CD4-positive, alpha-beta T cell (primary cell): Measurements from ENCODE around the gene KIF5C. TPM values are rescaled to one million over a fixed set of nuclear protein-coding genes. Genes with fewer than 3 reads are reported as not detected.

Source experiments
- ATAC-seq: fragments of 200-7000 bp; cut with Tn5 transposase; one replicate; pipeline ENCODE4 v1.10.0; 2022; ENCODE audit warnings: mild to moderate bottlenecking; ENCODE audit not compliant: poor library complexity
- CTCF ChIA-PET: fragments of 350-600 bp; sonication (Branson Sonifier 250); formaldehyde crosslinking; loops from one replicate; lab custom pipeline; 2021; ENCODE audit warnings: antibody characterized with exemption, inconsistent platforms; lab: Charles Lee
- POLR2A ChIA-PET: fragments of 350-600 bp; sonication (Branson Sonifier 250); formaldehyde crosslinking; loops from one replicate; lab custom pipeline; 2021; ENCODE audit warnings: antibody characterized with exemption, inconsistent platforms; lab: Charles Lee
- DNase-seq, 14 experiments: peaks; one replicate each; pipeline ENCODE4 v3.0.0-alpha.2; 2013 to 2020; ENCODE audit warnings: mixed read lengths in 2 of 14
- H3K27ac ChIP-seq, 2 donors: one replicate each; pipeline versions ENCODE4 v1.5.1 to v1.7.0; 2013; ENCODE audit warnings: low read length in 2 of 2, low read depth in 1 of 2, mild to moderate bottlenecking in 1 of 2
- H3K27me3 ChIP-seq, 2 experiments: 1 replicate in 1 of 2; 2 replicates in 1 of 2; pipeline versions ENCODE4 v1.6.1 to v1.7.0; 2013; ENCODE audit warnings: low read length in 2 of 2, control low read depth in 1 of 2, mild to moderate bottlenecking in 1 of 2, moderate library complexity in 1 of 2; ENCODE audit not compliant: insufficient read depth in 2 of 2, control insufficient read depth in 1 of 2
- H3K36me3 ChIP-seq: one replicate; pipeline ENCODE4 v1.6.1; 2013; ENCODE audit warnings: low read length, control low read depth; ENCODE audit not compliant: insufficient read depth
- H3K4me1 ChIP-seq: one replicate; pipeline ENCODE4 v1.6.1; 2013; ENCODE audit warnings: low read length, control low read depth; ENCODE audit not compliant: insufficient read depth
- H3K4me3 ChIP-seq: one replicate; pipeline ENCODE4 v1.5.1; 2013; ENCODE audit warnings: mild to moderate bottlenecking, low read length, moderate library complexity
- H3K9me3 ChIP-seq, 2 experiments: 1 replicate in 1 of 2; 2 replicates in 1 of 2; pipeline versions ENCODE4 v1.6.1 to v1.7.0; 2013; ENCODE audit warnings: low read length in 2 of 2, mild to moderate bottlenecking in 2 of 2, control low read depth in 1 of 2, moderate library complexity in 1 of 2; ENCODE audit not compliant: control insufficient read depth in 1 of 2, insufficient read depth in 1 of 2
- H3K27ac Mint-ChIP-seq: one replicate; pipeline ENCODE4 v1.8.0; 2020; ENCODE audit warnings: mixed read lengths
- H3K27me3 Mint-ChIP-seq: one replicate; pipeline ENCODE4 v1.8.0; 2021; ENCODE audit warnings: mixed read lengths
- H3K36me3 Mint-ChIP-seq: one replicate; pipeline ENCODE4 v1.8.0; 2021; ENCODE audit warnings: low read depth, mixed read lengths
- H3K4me1 Mint-ChIP-seq: one replicate; pipeline ENCODE4 v1.8.0; 2021; ENCODE audit warnings: low read depth, mixed read lengths
- H3K4me3 Mint-ChIP-seq: one replicate; pipeline ENCODE4 v1.8.0; 2020; ENCODE audit warnings: mild to moderate bottlenecking, mixed read lengths
- H3K9me3 Mint-ChIP-seq: one replicate; pipeline ENCODE4 v1.8.0; 2020; ENCODE audit warnings: mixed read lengths
- CTCF ChIP-seq: fragments of 200-600 bp; IDR thresholded peaks from one replicate; pipeline ENCODE4 v1.8.0; 2022; ENCODE audit warnings: antibody characterized with exemption, mild to moderate bottlenecking
- intact Hi-C, 2 experiments: fragments of 100-400 bp; cut with DNase I in 1 of 2; cut with micrococcal nuclease in 1 of 2; formaldehyde crosslinking; loops; one replicate each; pipeline versions ENCODE4 v1.15.1 to v1.9.0; 2023 to 2025; cut with DNase I, micrococcal nuclease
- total RNA-seq, 174 experiments: library from RNA in 2 of 174; stranded (reverse) in 2 of 174; gene quantifications; one replicate each; pipeline ENCODE4 v1.2.3 and lab custom pipeline; 2021 to 2026

The KIF5C gene
- total RNA-seq, 2 experiments from 2014 or later = 7.3 to 8.1 TPM

GRCh38 chr2:149005471-149006077 lies 130.5 kb downstream of the KIF5C start:
- Histone ChIP-seq H3K9me3 (no peaks in the 10 kb centered on the region), H3K4me3 (no peak overlapping the region), H3K27ac (no peak overlapping the region), H3K36me3 (peaks cover 7% of the 10 kb centered on the region), H3K27me3 (no peaks in the 10 kb centered on the region), H3K4me1 (no peaks in the 10 kb centered on the region)
- H3K4me1 Mint-ChIP-seq = no peaks in the 10 kb centered on the region
- no peak for ATAC-seq
- POLR2A ChIA-PET = no interaction called here
- no peaks in the 10 kb centered on the region for H3K36me3 Mint-ChIP-seq
- no peak for TF ChIP-seq CTCF
- H3K9me3 Mint-ChIP-seq = no peaks in the 10 kb centered on the region
- no peak overlapping the region for H3K4me3 Mint-ChIP-seq
- CTCF ChIA-PET = no interaction called here
- no peak overlapping the region for H3K27ac Mint-ChIP-seq
- intact Hi-C loops = no loop called here
- no peak for DNase-seq
- no peaks in the 10 kb centered on the region for H3K27me3 Mint-ChIP-seq

GRCh38 chr2:149006883-149007543 lies 132.0 kb downstream of the KIF5C start:
- no peaks in the 10 kb centered on the region for H3K27me3 ChIP-seq
- ChIA-PET POLR2A (interaction anchor here (0.6 kb wide), 1 partner anchor 119 kb away, joined by 3 read pairs; no protein-coding TSS in a partner anchor), CTCF (no interaction called here)
- no peak for TF ChIP-seq CTCF
- peaks cover 15% of the 10 kb centered on the region for H3K36me3 ChIP-seq
- no peak overlapping the region for H3K27ac ChIP-seq
- H3K27ac Mint-ChIP-seq = no peak overlapping the region
- H3K9me3 ChIP-seq = no peaks in the 10 kb centered on the region
- H3K4me1 Mint-ChIP-seq = no peaks in the 10 kb centered on the region
- H3K9me3 Mint-ChIP-seq = no peaks in the 10 kb centered on the region
- no peaks in the 10 kb centered on the region for H3K36me3 Mint-ChIP-seq
- no peak overlapping the region for H3K4me3 ChIP-seq
- H3K4me1 ChIP-seq = no peaks in the 10 kb centered on the region
- H3K27me3 Mint-ChIP-seq = no peaks in the 10 kb centered on the region
- DNase-seq (no peak), ATAC-seq (no peak)
- intact Hi-C loops = no loop called here
- no peak overlapping the region for H3K4me3 Mint-ChIP-seq

- no peaks in the 10 kb centered on the region for H3K36me3 Mint-ChIP-seq
- ATAC-seq (no peak), DNase-seq (no peak)
- intact Hi-C loops = no loop called here
- Histone ChIP-seq H3K27ac (no peak overlapping the region), H3K27me3 (no peaks in the 10 kb centered on the region), H3K4me3 (no peak overlapping the region), H3K9me3 (no peaks in the 10 kb centered on the region), H3K4me1 (no peaks in the 10 kb centered on the region), H3K36me3 (peaks cover 17% of the 10 kb centered on the region)
- CTCF ChIA-PET = interaction anchor here (0.9 kb wide), 1 partner anchor 9 kb away, joined by 3 read pairs; no protein-coding TSS in a partner anchor
- TF ChIP-seq CTCF = no peak
- H3K4me1 Mint-ChIP-seq = no peaks in the 10 kb centered on the region
- H3K9me3 Mint-ChIP-seq = no peaks in the 10 kb centered on the region
- H3K27ac Mint-ChIP-seq = no peak overlapping the region
- H3K27me3 Mint-ChIP-seq = no peaks in the 10 kb centered on the region
- no peak overlapping the region for H3K4me3 Mint-ChIP-seq
- POLR2A ChIA-PET = no interaction called here
Observed at GRCh38 chr2:149008381-149008780, 133.4 kb downstream of the KIF5C start.
